Endothelial cell of umbilical vein (primary cell): Measurements from ENCODE around the gene LANCL3. TPM values are rescaled to one million over a fixed set of nuclear protein-coding genes. Genes with fewer than 3 reads are reported as not detected.

Source experiments
- BruUV-seq: library from RNA; stranded (reverse); fragments of 400-500 nt; replicated peaks from 2 replicates; lab custom pipeline; 2021; lab: Mats Ljungman, UMichigan
- CTCF ChIA-PET: fragments of 300-600, 350-600 bp; sonication (Branson Sonifier 250); formaldehyde crosslinking; loops from one replicate; lab custom pipeline; 2021; ENCODE audit warnings: antibody characterized with exemption, inconsistent platforms; lab: Charles Lee
- POLR2A ChIA-PET: fragments of 300-600, 350-600 bp; sonication (Branson Sonifier 250); formaldehyde crosslinking; loops from one replicate; lab custom pipeline; 2021; ENCODE audit warnings: antibody characterized with exemption, inconsistent platforms; lab: Charles Lee
- DNase-seq: peaks from one replicate; pipeline ENCODE4 v3.0.0-alpha.2; 2011; ENCODE audit warnings: low read depth, low spot score
- FAIRE-seq: peaks from 2 replicates; lab custom pipeline; 2011; peaks lifted over from hg19 to GRCh38; lab: Jason Lieb, UNC
- H2AFZ ChIP-seq: 2 replicates; pipeline ENCODE4 v1.6.0; 2012; ENCODE audit warnings: low read depth, low read length, control low read depth, inconsistent platforms
- H3K27ac ChIP-seq: 2 replicates; pipeline ENCODE4 v1.5.1; 2011; ENCODE audit warnings: low read depth, mild to moderate bottlenecking, control low read depth, low read length, moderate library complexity; ENCODE audit not compliant: insufficient read depth
- H3K27me3 ChIP-seq, 2 experiments: 2 replicates each; pipeline versions ENCODE4 v1.6.0 to v1.6.1; 2011; ENCODE audit warnings: low read length in 2 of 2, mixed read lengths in 1 of 2; ENCODE audit not compliant: control insufficient read depth in 2 of 2, insufficient read depth in 2 of 2
- H3K36me3 ChIP-seq, 2 experiments: 2 replicates in 1 of 2; 3 replicates in 1 of 2; pipeline ENCODE4 v1.5.1; 2011; ENCODE audit warnings: low read length in 2 of 2, mild to moderate bottlenecking in 1 of 2, moderate library complexity in 1 of 2; ENCODE audit not compliant: control insufficient read depth in 2 of 2, insufficient read depth in 2 of 2; ENCODE audit errors: extremely low read depth in 1 of 2
- H3K4me1 ChIP-seq: 3 replicates; pipeline ENCODE4 v1.5.1; 2011; ENCODE audit warnings: mild to moderate bottlenecking, low read length; ENCODE audit not compliant: control insufficient read depth, insufficient read depth; ENCODE audit errors: extremely low read depth
- H3K4me2 ChIP-seq: 2 replicates; pipeline ENCODE4 v1.6.1; 2011; ENCODE audit warnings: low read length, control low read depth, mixed read lengths; ENCODE audit not compliant: insufficient read depth
- H3K4me3 ChIP-seq, 3 experiments: fragments of 200-600 bp in 1 of 3; sonication (generic), shearing (Covaris generic) in 1 of 3; replicated peaks in 1 of 3; 2 replicates each; pipeline ENCODE4 v1.5.1; 2011 to 2016; ENCODE audit warnings: control low read depth in 3 of 3, low read length in 3 of 3, mild to moderate bottlenecking in 2 of 3, inconsistent platforms in 1 of 3, low read depth in 1 of 3, moderate library complexity in 1 of 3; ENCODE audit not compliant: insufficient read depth in 1 of 3
- H3K79me2 ChIP-seq: 2 replicates; pipeline ENCODE4 v1.6.0; 2012; ENCODE audit warnings: low read length, inconsistent platforms; ENCODE audit not compliant: control insufficient read depth, insufficient read depth
- H3K9ac ChIP-seq: replicated peaks from 2 replicates; pipeline ENCODE3; 2011; ENCODE audit warnings: low read length, control low read depth; ENCODE audit not compliant: insufficient read depth; ENCODE audit errors: extremely low read depth
- H3K9me1 ChIP-seq: replicated peaks from 3 replicates; pipeline ENCODE4 v1.6.0; 2011; ENCODE audit warnings: mild to moderate bottlenecking, low read length; ENCODE audit not compliant: control insufficient read depth, insufficient read depth; ENCODE audit errors: extremely low read depth
- H3K9me3 ChIP-seq: replicated peaks from 2 replicates; pipeline ENCODE4 v1.5.1; 2012; ENCODE audit warnings: low read length, inconsistent platforms; ENCODE audit not compliant: control insufficient read depth, insufficient read depth
- H4K20me1 ChIP-seq: replicated peaks from 2 replicates; pipeline ENCODE3; 2011; ENCODE audit warnings: mild to moderate bottlenecking, low read length; ENCODE audit not compliant: control insufficient read depth, insufficient read depth; ENCODE audit errors: extremely low read depth
- EZH2 ChIP-seq: IDR thresholded peaks from 2 replicates; pipeline ENCODE4 v1.6.1; 2012; ENCODE audit warnings: borderline replicate concordance, low read depth, mild to moderate bottlenecking, moderate library complexity, low read length, inconsistent platforms; ENCODE audit not compliant: severe bottlenecking
- FOS ChIP-seq: IDR thresholded peaks from 2 replicates; pipeline ENCODE4 v1.6.1; 2011; ENCODE audit warnings: mild to moderate bottlenecking, low read length, moderate library complexity, borderline replicate concordance; ENCODE audit not compliant: insufficient read depth
- GATA2 ChIP-seq: IDR thresholded peaks from 2 replicates; pipeline ENCODE4 v1.7.0; 2011; ENCODE audit warnings: low read depth, mild to moderate bottlenecking, moderate library complexity, mixed read lengths, low read length; ENCODE audit not compliant: insufficient read length, insufficient read depth
- JUN ChIP-seq: IDR thresholded peaks from 2 replicates; pipeline ENCODE4 v1.6.1; 2011; ENCODE audit warnings: borderline replicate concordance, low read depth; ENCODE audit not compliant: insufficient read length, insufficient read depth
- MYC ChIP-seq: IDR thresholded peaks from one replicate; pipeline ENCODE4 v1.6.1; 2011; ENCODE audit warnings: mild to moderate bottlenecking, low read depth, low read length
- POLR2A ChIP-seq: IDR thresholded peaks from 2 replicates; pipeline ENCODE4 v1.6.1; 2012; ENCODE audit warnings: low read depth, mild to moderate bottlenecking, control low read depth, low read length
- POLR2AphosphoS5 ChIP-seq: IDR thresholded peaks from 2 replicates; pipeline ENCODE4 v1.6.1; 2012; ENCODE audit warnings: low read depth, mild to moderate bottlenecking, control low read depth, low read length, moderate library complexity; ENCODE audit not compliant: insufficient read depth
- dilution Hi-C: fragments of 300-500 bp; cut with MboI; formaldehyde crosslinking; loops from one replicate; pipeline ENCODE4 v1.15.0; 2019; ENCODE audit warnings: low sequenced_read_pairs; ENCODE audit not compliant: extremely low pct_ligation_motif_present
- intact Hi-C: fragments of 100-400 bp; cut with micrococcal nuclease; formaldehyde crosslinking; loops from one replicate; pipeline ENCODE4 v1.10.0; 2022
- polyA plus RNA-seq, 4 experiments: library from polyadenylated mRNA; depleted of rRNA in 3 of 4; stranded (reverse) in 3 of 4; unstranded in 1 of 4; fragments of >200 nt; gene quantifications; 2 replicates each; pipeline versions ENCODE4 v1.2.1 to v1.2.3, GENCODE V29; 2011 to 2012; ENCODE audit warnings: missing spikeins in 1 of 4
- total RNA-seq: library from RNA; stranded (reverse); gene quantifications from 2 replicates; pipeline ENCODE4 v1.2.3, GENCODE V29; 2021
- TF ChIP-seq, protein P1 (sequence below), 2 donors: IDR thresholded peaks; 1 replicate in 1 of 2; 2 replicates in 1 of 2; pipeline ENCODE4 v1.5.1; 2011; ENCODE audit warnings: low read length in 2 of 2, mild to moderate bottlenecking in 2 of 2, moderate library complexity in 2 of 2, control low read depth in 1 of 2, inconsistent platforms in 1 of 2, low read depth in 1 of 2; ENCODE audit not compliant: insufficient read depth in 1 of 2; ENCODE audit errors: extremely low read depth in 1 of 2
- TF ChIP-seq, protein P2 (sequence below): IDR thresholded peaks from 2 replicates; pipeline ENCODE4 v1.6.1; 2011; ENCODE audit not compliant: insufficient read depth, insufficient read length

Gene LANCL3
- total and polyA plus RNA-seq, 2 donors (not counting 3 experiments of a cell fraction or from before 2014, with no cell fraction given) = 0.12 to 1.5 TPM

DNA sequence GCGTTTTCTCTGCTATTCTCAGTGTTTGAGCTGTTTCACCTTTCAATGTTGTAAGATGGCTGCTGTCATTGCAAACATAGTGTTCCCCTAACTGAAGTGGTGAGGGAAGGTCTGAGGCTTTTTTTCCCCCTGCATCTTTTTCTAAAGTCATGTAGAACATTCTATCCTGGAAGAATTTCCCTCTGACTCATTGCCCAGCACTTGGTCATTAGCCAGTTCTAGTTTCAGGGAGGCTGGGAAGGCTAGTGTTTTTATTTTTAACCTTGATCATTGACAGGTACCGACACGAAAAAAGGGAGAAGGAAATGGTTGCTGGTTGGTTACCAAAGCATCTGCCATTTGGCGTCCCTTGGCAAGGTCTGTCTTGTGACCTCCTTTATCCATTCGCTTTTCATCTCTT, 6.6 kb downstream of the LANCL3 start:
- intact Hi-C loops = no loop called here
- POLR2A ChIA-PET = no interaction called here
- H3K4me2 ChIP-seq = no peak overlapping the region
- no peaks in the 10 kb centered on the region for H3K79me2 ChIP-seq
- H3K9me3 ChIP-seq = no peaks in the 10 kb centered on the region
- no peaks in the 10 kb centered on the region for H3K27me3 ChIP-seq
- no TSS peak for BruUV-seq
- H3K36me3 ChIP-seq = no peaks in the 10 kb centered on the region
- dilution Hi-C loops = no loop called here
- H3K9me1 ChIP-seq = no peaks in the 10 kb centered on the region
- H3K9ac ChIP-seq = no peak overlapping the region
- no peaks in the 10 kb centered on the region for H3K4me1 ChIP-seq
- no peak overlapping the region for H2AFZ ChIP-seq
- no peaks in the 10 kb centered on the region for H4K20me1 ChIP-seq
- DNase-seq = no peak
- FAIRE-seq = no peak
- TF ChIP-seq, protein P1, sequence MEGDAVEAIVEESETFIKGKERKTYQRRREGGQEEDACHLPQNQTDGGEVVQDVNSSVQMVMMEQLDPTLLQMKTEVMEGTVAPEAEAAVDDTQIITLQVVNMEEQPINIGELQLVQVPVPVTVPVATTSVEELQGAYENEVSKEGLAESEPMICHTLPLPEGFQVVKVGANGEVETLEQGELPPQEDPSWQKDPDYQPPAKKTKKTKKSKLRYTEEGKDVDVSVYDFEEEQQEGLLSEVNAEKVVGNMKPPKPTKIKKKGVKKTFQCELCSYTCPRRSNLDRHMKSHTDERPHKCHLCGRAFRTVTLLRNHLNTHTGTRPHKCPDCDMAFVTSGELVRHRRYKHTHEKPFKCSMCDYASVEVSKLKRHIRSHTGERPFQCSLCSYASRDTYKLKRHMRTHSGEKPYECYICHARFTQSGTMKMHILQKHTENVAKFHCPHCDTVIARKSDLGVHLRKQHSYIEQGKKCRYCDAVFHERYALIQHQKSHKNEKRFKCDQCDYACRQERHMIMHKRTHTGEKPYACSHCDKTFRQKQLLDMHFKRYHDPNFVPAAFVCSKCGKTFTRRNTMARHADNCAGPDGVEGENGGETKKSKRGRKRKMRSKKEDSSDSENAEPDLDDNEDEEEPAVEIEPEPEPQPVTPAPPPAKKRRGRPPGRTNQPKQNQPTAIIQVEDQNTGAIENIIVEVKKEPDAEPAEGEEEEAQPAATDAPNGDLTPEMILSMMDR (IDR thresholded peaks at IDR 0.05; ENCODE audit: extremely low read depth in 1 of 2, insufficient read depth in 1 of 2, low read depth in 1 of 2, low read length in 2 of 2) = no peak
- TF ChIP-seq FOS (no peak), MYC (no peak), JUN (no peak), EZH2 (no peak), GATA2 (no peak), POLR2AphosphoS5 (no peak), POLR2A (no peak)
- TF ChIP-seq, protein P2, sequence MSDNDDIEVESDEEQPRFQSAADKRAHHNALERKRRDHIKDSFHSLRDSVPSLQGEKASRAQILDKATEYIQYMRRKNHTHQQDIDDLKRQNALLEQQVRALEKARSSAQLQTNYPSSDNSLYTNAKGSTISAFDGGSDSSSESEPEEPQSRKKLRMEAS = no peak
- CTCF ChIA-PET = no interaction called here
- H3K27ac ChIP-seq = no peak overlapping the region
- no peak overlapping the region for H3K4me3 ChIP-seq
